ENCODE data around the gene SP3. TPM values are rescaled to one million over a fixed set of nuclear protein-coding genes. Genes with fewer than 3 reads are reported as not detected.

Gene SP3
- total and polyA plus RNA-seq, 2 of the 8 experiments (the other 6 are each of a cell fraction or from before 2014, with no cell fraction given): 31.0 to 92.1 TPM

DNA sequence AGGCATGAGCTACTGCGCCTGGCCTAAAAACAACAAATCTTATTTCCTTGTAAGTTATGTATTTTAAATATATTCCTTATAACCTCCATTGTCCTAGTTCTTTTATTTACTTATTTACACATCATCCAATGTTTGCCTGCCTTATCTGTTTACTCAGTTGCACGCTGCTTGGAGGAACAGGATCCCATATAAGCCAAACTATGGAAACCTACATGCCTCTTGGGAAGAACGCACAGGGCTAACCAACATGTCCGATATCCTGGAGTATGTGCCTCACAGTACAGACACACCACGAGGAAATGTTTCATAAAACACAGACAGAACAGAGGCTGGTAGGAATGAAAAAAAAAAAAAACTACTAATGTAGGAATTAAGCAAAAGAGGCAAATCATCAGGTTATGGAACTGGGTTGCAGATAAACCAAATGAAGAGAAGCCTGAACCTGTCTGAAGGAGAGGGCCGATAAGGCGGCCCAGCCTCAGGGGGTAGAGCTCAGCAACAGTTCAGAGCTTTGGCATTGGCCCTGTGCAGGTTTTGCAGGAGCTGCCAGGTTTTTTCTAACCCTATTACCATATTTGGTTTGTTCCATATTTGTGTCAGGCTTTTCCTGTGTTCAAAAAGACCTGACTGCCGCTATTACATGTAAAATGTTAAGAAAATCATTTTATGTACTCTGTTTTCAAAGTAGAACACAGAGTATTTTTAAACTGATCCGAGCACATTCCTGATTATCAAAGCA lies 19.9 kb upstream of the SP3 start (continued):
- TF ChIP-seq SAP30 (IDR thresholded peaks at IDR 0.05; ENCODE audit: insufficient read depth, insufficient replicate concordance, low read length) (no peak), SRF (IDR thresholded peaks at IDR 0.05; ENCODE audit: low read depth, low read length) (no peak), SUZ12 (IDR thresholded peaks at IDR 0.05; ENCODE audit: low read length) (no peak)

Measured in H1 (cell line).